ENCODE measurements around the gene KCNH2. TPM values are rescaled to one million over a fixed set of nuclear protein-coding genes. Genes with fewer than 3 reads are reported as not detected.
A peak's percentile ranks its signal among the peaks of the same experiment; 100 is the strongest.

The KCNH2 gene
- polyA plus RNA-seq, 1 of the 3 experiments (the other 2 are of a cell fraction) = 2.2 TPM

DNA sequence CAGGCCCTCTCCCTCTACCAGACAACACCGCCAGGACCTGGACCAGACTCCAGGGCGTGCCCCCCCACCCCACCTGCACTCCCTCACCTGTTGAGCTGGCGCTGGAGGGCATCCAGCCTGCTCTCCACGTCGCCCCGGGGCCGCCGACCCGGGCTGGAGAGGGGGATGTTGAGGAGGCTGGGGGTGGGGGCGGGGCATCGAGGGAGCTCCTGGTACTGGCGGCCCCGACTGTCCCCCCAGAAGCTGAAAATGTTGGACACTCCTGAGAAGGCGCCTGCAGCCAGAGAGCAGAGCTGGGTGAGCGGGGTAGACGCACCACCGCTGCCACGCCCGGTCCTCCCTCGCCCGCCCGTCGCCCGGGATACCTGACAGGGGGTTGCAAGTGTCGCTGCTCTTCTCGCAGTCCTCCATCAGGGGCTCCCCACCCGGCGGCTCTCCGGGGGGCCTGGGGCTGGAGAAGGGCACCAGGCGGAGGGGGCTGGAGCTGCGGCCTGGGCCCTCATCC lies 30.8 kb downstream of the KCNH2 start:
- H3K36me3 ChIP-seq (replicated peaks in 1 of 2; ENCODE audit: control insufficient read depth in 1 of 2, insufficient read depth in 2 of 2, low read length in 1 of 2) = no peaks in the 10 kb centered on the region
- peaks cover 0 to 86% of the 10 kb centered on the region in 2 experiments; a peak in 2 of 4 replicates for H3K4me1 ChIP-seq (ENCODE audit: control insufficient read depth in 1 of 2, insufficient read depth in 2 of 2, low read depth in 1 of 2, low read length in 1 of 2)
- H3K9me2 ChIP-seq = no peaks in the 10 kb centered on the region
- 86% methylated on average over 24 of the region's 31 CpGs for WGBS (ENCODE audit: low lambda C conversion rate)
- H3K79me2 ChIP-seq (ENCODE audit: insufficient read depth) = no peaks in the 10 kb centered on the region
- no peaks in the 10 kb centered on the region for H3F3A ChIP-seq (replicated peaks; ENCODE audit: insufficient read depth)
- ChIA-PET POLR2A (interaction anchor here (0.7 to 2.6 kb wide), 4 partner anchors 12 to 160 kb away, joined by 8 to 14 read pairs (median 8); no protein-coding TSS in a partner anchor), CTCF (interaction anchor here (0.6 to 6.6 kb wide), 13 partner anchors 8 to 169 kb away, joined by 3 to 84 read pairs (median 13); no protein-coding TSS in a partner anchor)
- no peaks in the 10 kb centered on the region for H4K20me1 ChIP-seq (ENCODE audit: insufficient read depth)
- no peak overlapping the region for H3K9ac ChIP-seq
- no peaks in the 10 kb centered on the region for H3K9me3 ChIP-seq
- peak overlapping the region in 1 of 2 experiments; percentile 99; a peak in 2 of 4 replicates for H3K27ac ChIP-seq (ENCODE audit: low read depth in 2 of 2, low read length in 1 of 2)
- H3K4me2 ChIP-seq = no peak overlapping the region
- no peak for TF ChIP-seq SMC3 (IDR thresholded peaks at IDR 0.05; ENCODE audit: low read depth, low read length)
- no peak for TF ChIP-seq ELF1 (IDR thresholded peaks at IDR 0.05)
- TF ChIP-seq, protein P1, sequence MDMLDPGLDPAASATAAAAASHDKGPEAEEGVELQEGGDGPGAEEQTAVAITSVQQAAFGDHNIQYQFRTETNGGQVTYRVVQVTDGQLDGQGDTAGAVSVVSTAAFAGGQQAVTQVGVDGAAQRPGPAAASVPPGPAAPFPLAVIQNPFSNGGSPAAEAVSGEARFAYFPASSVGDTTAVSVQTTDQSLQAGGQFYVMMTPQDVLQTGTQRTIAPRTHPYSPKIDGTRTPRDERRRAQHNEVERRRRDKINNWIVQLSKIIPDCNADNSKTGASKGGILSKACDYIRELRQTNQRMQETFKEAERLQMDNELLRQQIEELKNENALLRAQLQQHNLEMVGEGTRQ (IDR thresholded peaks at IDR 0.05; ENCODE audit: borderline replicate concordance, low read depth, low read length) = no peak
- TF ChIP-seq FOXM1 (IDR thresholded peaks at IDR 0.05; ENCODE audit: low read depth) = no peak
- no peak for TF ChIP-seq EP300 (IDR thresholded peaks at IDR 0.05; ENCODE audit: borderline replicate concordance in 1 of 2, low read depth in 1 of 2, low read length in 1 of 2)
- TF ChIP-seq RCOR1 (IDR thresholded peaks at IDR 0.05; ENCODE audit: low read length) = no peak
- TF ChIP-seq, protein P2, sequence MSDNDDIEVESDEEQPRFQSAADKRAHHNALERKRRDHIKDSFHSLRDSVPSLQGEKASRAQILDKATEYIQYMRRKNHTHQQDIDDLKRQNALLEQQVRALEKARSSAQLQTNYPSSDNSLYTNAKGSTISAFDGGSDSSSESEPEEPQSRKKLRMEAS (IDR thresholded peaks at IDR 0.05; ENCODE audit: low read depth) = no peak
- TF ChIP-seq USF1 (IDR thresholded peaks at IDR 0.05; ENCODE audit: borderline replicate concordance, low read depth) = no peak
- no peak for TF ChIP-seq TEAD4 (IDR thresholded peaks at IDR 0.05; ENCODE audit: borderline replicate concordance, insufficient read depth)
- TF ChIP-seq PBX3 (IDR thresholded peaks at IDR 0.05) = no peak
- no peak for TF ChIP-seq YY1 (IDR thresholded peaks at IDR 0.05; ENCODE audit: low read depth)
- TF ChIP-seq RXRA (IDR thresholded peaks at IDR 0.05; ENCODE audit: borderline replicate concordance, low read depth) = no peak
- no peak for TF ChIP-seq GATA2 (CRISPR knock-in tag; IDR thresholded peaks at IDR 0.05)
- TF ChIP-seq FOSL2 (IDR thresholded peaks at IDR 0.05; ENCODE audit: borderline replicate concordance, low read depth) = no peak
- no peak for TF ChIP-seq FOXJ3 (CRISPR knock-in tag; IDR thresholded peaks at IDR 0.05)
- TF ChIP-seq GABPA (IDR thresholded peaks at IDR 0.05; ENCODE audit: low read depth) = no peak
- TF ChIP-seq MXI1 (IDR thresholded peaks at IDR 0.05; ENCODE audit: low read depth, low read length) = no peak
- no peak for TF ChIP-seq RAD21 (IDR thresholded peaks at IDR 0.05; ENCODE audit: low read length)
- TF ChIP-seq TAF1 (IDR thresholded peaks at IDR 0.05; ENCODE audit: borderline replicate concordance, low read depth, low read length) = no peak
- no peak overlapping the region for H3K4me3 ChIP-seq (ENCODE audit: low read depth in 2 of 2, low read length in 1 of 2)
- H2AFZ ChIP-seq (ENCODE audit: low read depth) = no peak overlapping the region
- no peaks in the 10 kb centered on the region for H3K27me3 ChIP-seq (ENCODE audit: insufficient read depth)
- peak; percentile 54 for DNase-seq
